Measurements from ENCODE around the gene CERT1.
"Not testable (repeated sequence)": the region's sequence is repeated elsewhere in the genome, so short reads cannot be mapped to it uniquely, and the experiment has no call there.

Gene CERT1

DNA sequence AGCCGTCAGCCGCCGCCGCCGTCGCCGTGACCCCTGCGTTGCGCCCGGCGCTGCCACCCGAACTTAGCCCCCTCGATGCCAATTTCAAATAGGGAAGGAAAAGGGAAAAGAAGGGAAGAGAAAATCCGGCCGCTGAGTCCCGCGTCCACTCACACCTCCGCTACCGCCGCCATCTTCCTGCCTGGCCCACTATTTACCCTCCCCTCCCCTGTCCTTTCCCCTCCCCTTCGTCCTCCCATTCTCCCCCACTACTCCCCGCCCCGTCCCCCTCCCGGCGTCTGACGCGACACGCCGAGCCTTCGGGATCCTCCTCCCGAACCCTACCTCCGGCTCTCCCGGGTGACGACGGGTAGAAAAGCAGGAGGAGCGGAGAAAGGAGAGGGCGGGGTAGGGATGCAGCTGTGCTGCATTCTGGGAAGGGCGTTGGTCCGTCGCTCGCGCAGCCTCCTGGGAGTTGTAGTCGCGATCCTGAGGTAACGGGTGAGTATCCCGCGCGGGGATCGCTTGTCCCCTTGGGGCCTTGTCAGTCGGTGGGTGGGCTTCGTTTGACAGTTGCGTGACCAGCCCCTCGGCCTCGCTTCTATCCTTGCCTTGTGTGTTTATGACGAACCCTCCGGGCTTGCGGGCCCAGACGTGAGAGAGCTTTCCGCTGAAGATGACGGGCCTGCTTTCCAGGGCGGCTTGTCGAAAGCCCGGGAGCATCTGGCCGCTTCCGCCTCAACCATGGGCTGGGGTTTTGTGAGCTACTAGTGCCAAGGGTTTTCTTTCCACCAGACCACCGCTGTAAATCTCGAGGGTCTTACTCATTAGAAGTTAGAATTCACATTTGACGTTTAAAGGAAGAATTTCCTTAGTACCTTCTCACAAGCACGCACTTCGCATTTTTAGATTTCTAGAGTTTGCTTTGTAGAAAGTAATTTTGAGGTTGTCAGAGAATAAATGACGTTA lies at the start of gene CERT1, which contains the start of gene POLK:
TSS of gene CERT1 (minus strand) at position 195 of the 948 bp plus-strand sequence. CDS start 422 bp downstream, outside the sequence.
TSS of gene POLK (plus strand) at position 457 of the 948 bp plus-strand sequence.
- Histone ChIP-seq H3K4me3 (ENCODE audit: insufficient read length, low read depth) (peak within 1 kb of the TSS; percentile 88), H3K36me3 (ENCODE audit: insufficient read depth, insufficient read length, low read length) (no peaks in the 10 kb centered on the region), H3K4me1 (ENCODE audit: insufficient read depth, insufficient read length) (no peaks in the 10 kb centered on the region), H3K27me3 (ENCODE audit: insufficient read depth, insufficient read length) (no peaks in the 10 kb centered on the region), H3K9me3 (ENCODE audit: insufficient read depth, low read length) (no peaks in the 10 kb centered on the region), H3K9ac (ENCODE audit: insufficient read length, low read depth) (peak within 1 kb of the TSS; percentile 92)
- no peak for TF ChIP-seq ZNF274 (IDR thresholded peaks at IDR 0.05; ENCODE audit: low read depth, low read length)
- TF ChIP-seq YY1 (IDR thresholded peaks at IDR 0.05; ENCODE audit: insufficient read depth, insufficient read length), result peak; percentile 53
- no peak for TF ChIP-seq SUZ12 (IDR thresholded peaks at IDR 0.05; ENCODE audit: extremely low read depth, insufficient read depth, insufficient read length)
- DNase-seq (ENCODE audit: low read depth, low spot score), result peak; percentile 92

DNA sequence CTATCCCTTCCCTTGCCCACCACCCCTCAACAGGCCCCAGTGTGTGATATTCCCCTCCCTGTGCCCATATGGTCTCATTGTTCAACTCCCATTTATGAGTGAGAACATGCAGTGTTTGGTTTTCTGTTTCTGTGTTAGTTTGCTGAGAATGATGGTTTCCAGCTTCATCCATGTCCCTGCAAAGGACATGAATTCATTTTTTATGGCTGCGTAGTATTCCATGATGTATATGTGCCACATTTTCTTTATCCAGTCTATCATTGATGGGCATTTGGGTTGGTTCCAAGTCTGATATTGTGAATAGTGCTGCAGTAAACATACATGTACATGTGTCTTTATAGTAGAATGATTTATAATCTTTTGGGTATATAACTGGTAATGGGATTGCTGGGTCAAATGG lies 49.2 kb upstream of the CERT1 start:
- H3K36me3 ChIP-seq (ENCODE audit: insufficient read depth, insufficient read length, low read length); H3K27me3 ChIP-seq (ENCODE audit: insufficient read depth, insufficient read length); H3K9me3 ChIP-seq (ENCODE audit: insufficient read depth, low read length); H3K4me1 ChIP-seq (ENCODE audit: insufficient read depth, insufficient read length); DNase-seq (ENCODE audit: low read depth, low spot score); H3K9ac ChIP-seq (ENCODE audit: insufficient read length, low read depth); H3K4me3 ChIP-seq (ENCODE audit: insufficient read length, low read depth): not testable (repeated sequence)

- no peaks in the 10 kb centered on the region for H3K4me1 ChIP-seq (ENCODE audit: insufficient read depth, insufficient read length)
- H3K27me3 ChIP-seq (ENCODE audit: insufficient read depth, insufficient read length), result no peaks in the 10 kb centered on the region
Measured at GRCh38 chr5:75558981-75559632, 47.7 kb upstream of the CERT1 start.

GRCh38 chr5:75558221-75558620 lies 46.8 kb upstream of the CERT1 start:
- no peak overlapping the region for H3K4me3 ChIP-seq (ENCODE audit: insufficient read length, low read depth)

More at GRCh38 chr5:75558981-75559632, 47.7 kb upstream of the CERT1 start:
- TF ChIP-seq YY1 (IDR thresholded peaks at IDR 0.05; ENCODE audit: insufficient read depth, insufficient read length), result no peak
- no peak for TF ChIP-seq SUZ12 (IDR thresholded peaks at IDR 0.05; ENCODE audit: extremely low read depth, insufficient read depth, insufficient read length)
- TF ChIP-seq ZNF274 (IDR thresholded peaks at IDR 0.05; ENCODE audit: low read depth, low read length), result no peak
- no peaks in the 10 kb centered on the region for H3K9me3 ChIP-seq (ENCODE audit: insufficient read depth, low read length)
- H3K9ac ChIP-seq (ENCODE audit: insufficient read length, low read depth), result no peak overlapping the region
- DNase-seq (ENCODE audit: low read depth, low spot score), result no peak
- H3K36me3 ChIP-seq (ENCODE audit: insufficient read depth, insufficient read length, low read length), result peaks cover under 1% of the 10 kb centered on the region
- H3K4me3 ChIP-seq (ENCODE audit: insufficient read length, low read depth), result no peak overlapping the region

DNA sequence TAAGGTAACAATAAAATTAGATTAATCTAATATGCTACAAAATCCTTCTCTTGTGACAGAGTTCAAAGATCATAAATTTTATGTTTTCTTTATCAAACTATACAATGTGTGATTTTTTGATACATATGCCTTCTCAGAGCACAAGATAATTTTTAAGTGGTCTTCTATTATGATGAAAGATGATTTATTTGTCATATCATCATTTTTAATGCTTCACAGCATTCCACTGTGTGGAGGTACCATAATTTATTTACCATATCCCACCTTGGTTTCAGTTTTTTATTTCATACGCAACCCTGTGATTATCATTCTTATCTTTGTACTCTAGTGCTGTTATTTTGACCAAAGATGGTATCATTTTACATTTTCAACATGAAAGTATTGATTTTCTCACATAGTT lies 41.9 kb upstream of the CERT1 start:
- no peaks in the 10 kb centered on the region for H3K9me3 ChIP-seq (ENCODE audit: insufficient read depth, low read length)
- peaks cover 10% of the 10 kb centered on the region for H3K36me3 ChIP-seq (ENCODE audit: insufficient read depth, insufficient read length, low read length)
- no peaks in the 10 kb centered on the region for H3K27me3 ChIP-seq (ENCODE audit: insufficient read depth, insufficient read length)
- TF ChIP-seq YY1 (IDR thresholded peaks at IDR 0.05; ENCODE audit: insufficient read depth, insufficient read length) (no peak), ZNF274 (IDR thresholded peaks at IDR 0.05; ENCODE audit: low read depth, low read length) (no peak), SUZ12 (IDR thresholded peaks at IDR 0.05; ENCODE audit: extremely low read depth, insufficient read depth, insufficient read length) (no peak)
- no peaks in the 10 kb centered on the region for H3K4me1 ChIP-seq (ENCODE audit: insufficient read depth, insufficient read length)
- no peak for DNase-seq (ENCODE audit: low read depth, low spot score)
- H3K9ac ChIP-seq (ENCODE audit: insufficient read length, low read depth), result no peak overlapping the region
- no peak overlapping the region for H3K4me3 ChIP-seq (ENCODE audit: insufficient read length, low read depth)

More at GRCh38 chr5:75558221-75558620, 46.8 kb upstream of the CERT1 start:
- TF ChIP-seq ZNF274 (IDR thresholded peaks at IDR 0.05; ENCODE audit: low read depth, low read length), result no peak
- TF ChIP-seq SUZ12 (IDR thresholded peaks at IDR 0.05; ENCODE audit: extremely low read depth, insufficient read depth, insufficient read length), result no peak
- TF ChIP-seq YY1 (IDR thresholded peaks at IDR 0.05; ENCODE audit: insufficient read depth, insufficient read length), result no peak
- no peaks in the 10 kb centered on the region for H3K9me3 ChIP-seq (ENCODE audit: insufficient read depth, low read length)
- no peak for DNase-seq (ENCODE audit: low read depth, low spot score)
- H3K36me3 ChIP-seq (ENCODE audit: insufficient read depth, insufficient read length, low read length), result peaks cover 8% of the 10 kb centered on the region
- H3K27me3 ChIP-seq (ENCODE audit: insufficient read depth, insufficient read length), result no peaks in the 10 kb centered on the region
- H3K9ac ChIP-seq (ENCODE audit: insufficient read length, low read depth), result no peak overlapping the region
- H3K4me1 ChIP-seq (ENCODE audit: insufficient read depth, insufficient read length), result no peaks in the 10 kb centered on the region

DNA sequence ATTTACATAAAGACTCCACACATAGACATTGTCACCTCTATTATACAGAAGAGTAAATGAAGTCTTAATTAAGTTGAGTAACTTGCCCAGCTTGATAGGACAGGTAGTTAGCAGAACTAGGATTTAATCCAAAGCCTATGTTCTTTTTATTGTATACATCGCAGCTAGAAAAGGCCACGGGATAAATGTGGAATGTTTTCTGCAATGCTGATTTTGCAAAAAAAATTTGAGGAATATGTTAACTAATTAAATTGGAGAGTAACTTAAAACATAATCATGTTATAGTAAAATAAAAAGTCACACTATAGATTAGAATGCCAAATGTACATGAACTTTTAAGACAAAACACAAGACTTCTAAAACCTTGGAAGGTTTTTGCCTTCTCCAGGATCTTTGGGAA lies 41.3 kb upstream of the CERT1 start:
- DNase-seq (ENCODE audit: low read depth, low spot score), result no peak
- Histone ChIP-seq H3K9ac (ENCODE audit: insufficient read length, low read depth) (no peak overlapping the region), H3K9me3 (ENCODE audit: insufficient read depth, low read length) (no peaks in the 10 kb centered on the region), H3K27me3 (ENCODE audit: insufficient read depth, insufficient read length) (no peaks in the 10 kb centered on the region), H3K4me3 (ENCODE audit: insufficient read length, low read depth) (no peak overlapping the region), H3K36me3 (ENCODE audit: insufficient read depth, insufficient read length, low read length) (peaks cover 10% of the 10 kb centered on the region), H3K4me1 (ENCODE audit: insufficient read depth, insufficient read length) (no peaks in the 10 kb centered on the region)
- TF ChIP-seq SUZ12 (IDR thresholded peaks at IDR 0.05; ENCODE audit: extremely low read depth, insufficient read depth, insufficient read length), result no peak
- no peak for TF ChIP-seq YY1 (IDR thresholded peaks at IDR 0.05; ENCODE audit: insufficient read depth, insufficient read length)
- no peak for TF ChIP-seq ZNF274 (IDR thresholded peaks at IDR 0.05; ENCODE audit: low read depth, low read length)

- no peak overlapping the region for H3K9ac ChIP-seq (ENCODE audit: insufficient read length, low read depth)
- H3K4me3 ChIP-seq (ENCODE audit: insufficient read length, low read depth), result no peak overlapping the region
- H3K36me3 ChIP-seq (ENCODE audit: insufficient read depth, insufficient read length, low read length), result peaks cover 10% of the 10 kb centered on the region
- DNase-seq (ENCODE audit: low read depth, low spot score), result no peak
- no peaks in the 10 kb centered on the region for H3K9me3 ChIP-seq (ENCODE audit: insufficient read depth, low read length)
- no peaks in the 10 kb centered on the region for H3K4me1 ChIP-seq (ENCODE audit: insufficient read depth, insufficient read length)
- H3K27me3 ChIP-seq (ENCODE audit: insufficient read depth, insufficient read length), result no peaks in the 10 kb centered on the region
- TF ChIP-seq ZNF274 (IDR thresholded peaks at IDR 0.05; ENCODE audit: low read depth, low read length) (no peak), YY1 (IDR thresholded peaks at IDR 0.05; ENCODE audit: insufficient read depth, insufficient read length) (no peak), SUZ12 (IDR thresholded peaks at IDR 0.05; ENCODE audit: extremely low read depth, insufficient read depth, insufficient read length) (no peak)
Measured at GRCh38 chr5:75551471-75551870, 40.0 kb upstream of the CERT1 start.

All from NT2/D1 (cell line).